GM19239 (cell line): Measurements from ENCODE around the gene SLC46A1.
"Not testable (repeated sequence)": the region's sequence is repeated elsewhere in the genome, so short reads cannot be mapped to it uniquely, and the experiment has no call there.

Experiments used
- DNase-seq: peaks from one replicate; pipeline ENCODE4 v3.0.0; 2011; ENCODE audit warnings: low spot score; ENCODE audit not compliant: insufficient read length
- FAIRE-seq: peaks from 2 replicates; lab custom pipeline; 2011; peaks lifted over from hg19 to GRCh38; lab: Jason Lieb, UNC

The SLC46A1 gene

GRCh38 chr17:28405632-28406472, at the start of gene SLC46A1:
SLC46A1 (minus strand) TSS chr17:28406212; CDS start chr17:28406114, 98 bp downstream.
- FAIRE-seq (peak; percentile 76), DNase-seq (peak; percentile 63)

- FAIRE-seq: no peak
Measured at GRCh38 chr17:28449859-28450258, 43.8 kb upstream of the SLC46A1 start.

GRCh38 chr17:28447396-28447760, 41.4 kb upstream of the SLC46A1 start:
- FAIRE-seq: no peak
- no peak for DNase-seq

More at GRCh38 chr17:28449859-28450258, 43.8 kb upstream of the SLC46A1 start:
- DNase-seq: no peak

GRCh38 chr17:28446716-28447395, 40.8 kb upstream of the SLC46A1 start:
- FAIRE-seq (no peak), DNase-seq (no peak)

- no peak for DNase-seq
- no peak for FAIRE-seq
Measured at GRCh38 chr17:28443901-28444638, 38.1 kb upstream of the SLC46A1 start.

- not testable (repeated sequence) for DNase-seq, FAIRE-seq
Measured at GRCh38 chr17:28434326-28434725, 28.3 kb upstream of the SLC46A1 start.

- no peak for FAIRE-seq
- DNase-seq: no peak
Measured at GRCh38 chr17:28433721-28434120, 27.7 kb upstream of the SLC46A1 start.

- not testable (repeated sequence) for DNase-seq, FAIRE-seq
Measured at GRCh38 chr17:28427982-28428381, 22.0 kb upstream of the SLC46A1 start.

- DNase-seq (no peak), FAIRE-seq (no peak)
Measured at GRCh38 chr17:28427371-28427770, 21.4 kb upstream of the SLC46A1 start.

- no peak for FAIRE-seq
- DNase-seq: no peak
Measured at GRCh38 chr17:28426081-28426519, 20.1 kb upstream of the SLC46A1 start.

GRCh38 chr17:28425206-28425605, 19.2 kb upstream of the SLC46A1 start:
- FAIRE-seq (no peak), DNase-seq (no peak)

- DNase-seq (no peak), FAIRE-seq (no peak)
Measured at GRCh38 chr17:28421787-28422305, 15.8 kb upstream of the SLC46A1 start.

- FAIRE-seq: peak; percentile 87
- peak; percentile 40 for DNase-seq
Measured at GRCh38 chr17:28416703-28417311, 10.8 kb upstream of the SLC46A1 start.

- DNase-seq: no peak
- FAIRE-seq: no peak
Measured at GRCh38 chr17:28415886-28416285, 9.9 kb upstream of the SLC46A1 start.

GRCh38 chr17:28413804-28414203, 7.8 kb upstream of the SLC46A1 start:
- FAIRE-seq: no peak
- DNase-seq: no peak

- no peak for FAIRE-seq
- no peak for DNase-seq
Measured at GRCh38 chr17:28412099-28412498, 6.1 kb upstream of the SLC46A1 start.

- DNase-seq (no peak), FAIRE-seq (no peak)
Measured at GRCh38 chr17:28407974-28408306, 1.9 kb upstream of the SLC46A1 start.

- DNase-seq: no peak
- FAIRE-seq: no peak
Measured at GRCh38 chr17:28407130-28407973, 1.3 kb upstream of the SLC46A1 start.

- DNase-seq (no peak), FAIRE-seq (no peak)
Measured at GRCh38 chr17:28406473-28406814, 432 bp upstream of the SLC46A1 start.
